HepG2 (cell line): Measurements from ENCODE around the gene B3GALT6. TPM values are rescaled to one million over a fixed set of nuclear protein-coding genes. Genes with fewer than 3 reads are reported as not detected.

Source experiments
- ATAC-seq: fragments of 200-7000 bp; cut with Tn5 transposase; 3 replicates; pipeline ENCODE4 v1.9.1; 2020; ENCODE audit warnings: mild to moderate bottlenecking, moderate library complexity
- BruUV-seq: library from RNA; stranded (reverse); fragments of 400-500 nt; replicated peaks from 2 replicates; lab custom pipeline; 2021; lab: Mats Ljungman, UMichigan
- CTCF ChIA-PET: fragments of 300-600 bp; formaldehyde crosslinking; extraction: SDS; loops from one replicate; lab custom pipeline; 2021; ENCODE audit warnings: low total read pairs, inconsistent platforms, low intra/inter-chr PET ratio; lab: Yijun Ruan, JAX
- POLR2A ChIA-PET: fragments of 350-600 bp; sonication (Branson Sonifier 250); formaldehyde crosslinking; loops from one replicate; lab custom pipeline; 2020; ENCODE audit warnings: antibody characterized with exemption, inconsistent platforms; lab: Yijun Ruan, JAX
- DNase-seq: peaks from one replicate; pipeline ENCODE4 v3.0.0-alpha.2; 2015; ENCODE audit warnings: low spot score
- FAIRE-seq: peaks from 3 replicates; lab custom pipeline; 2011; peaks lifted over from hg19 to GRCh38; lab: Jason Lieb, UNC
- H2AFZ ChIP-seq: one replicate; pipeline ENCODE4 v1.6.1; 2011; ENCODE audit warnings: low read length, inconsistent platforms
- H3K27ac ChIP-seq: fragments of 300-600 bp; 3 replicates; pipeline ENCODE4 v1.8.0; 2011; ENCODE audit warnings: mixed run types, mild to moderate bottlenecking, mixed read lengths, low read length, inconsistent platforms; ENCODE audit not compliant: insufficient read depth; ENCODE audit errors: extremely low read length
- H3K27me3 ChIP-seq, 2 experiments: fragments of 200-600 bp in 1 of 2; 2 replicates in 1 of 2; 3 replicates in 1 of 2; pipeline versions ENCODE4 v1.6.0 to v1.8.0; 2011; ENCODE audit warnings: low read length in 2 of 2, mild to moderate bottlenecking in 2 of 2, moderate library complexity in 2 of 2, inconsistent platforms in 1 of 2; ENCODE audit not compliant: insufficient read depth in 2 of 2, control insufficient read depth in 1 of 2
- H3K36me3 ChIP-seq, 2 experiments: fragments of 200-600 bp in 1 of 2; replicated peaks in 1 of 2; 2 replicates in 1 of 2; 3 replicates in 1 of 2; pipeline versions ENCODE4 v1.5.1 to v1.8.0; 2011; ENCODE audit warnings: low read length in 2 of 2, inconsistent platforms in 1 of 2; ENCODE audit not compliant: insufficient read depth in 2 of 2, control insufficient read depth in 1 of 2
- H3K4me1 ChIP-seq: 2 replicates; pipeline ENCODE4 v1.5.1; 2012; ENCODE audit warnings: low read length, inconsistent platforms; ENCODE audit not compliant: insufficient read depth
- H3K4me2 ChIP-seq: 2 replicates; pipeline ENCODE4 v1.6.0; 2011; ENCODE audit warnings: low read depth, low read length, inconsistent platforms
- H3K4me3 ChIP-seq, 3 experiments: fragments of 200-600 bp in 1 of 3; sonication (generic), shearing (Covaris generic) in 1 of 3; replicated peaks in 1 of 3; 2 replicates each; pipeline ENCODE4 v1.5.1; 2011 to 2016; ENCODE audit warnings: low read length in 3 of 3, inconsistent platforms in 2 of 3, low read depth in 2 of 3, mild to moderate bottlenecking in 2 of 3, control low read depth in 1 of 3, mixed read lengths in 1 of 3; ENCODE audit not compliant: insufficient read depth in 1 of 3
- H3K79me2 ChIP-seq: one replicate; pipeline ENCODE4 v1.6.1; 2011; ENCODE audit warnings: low read length, inconsistent platforms; ENCODE audit not compliant: insufficient read depth
- H3K9ac ChIP-seq: 2 replicates; pipeline ENCODE4 v1.6.0; 2011; ENCODE audit warnings: mild to moderate bottlenecking, low read depth, low read length, inconsistent platforms; ENCODE audit not compliant: insufficient read depth
- H3K9me3 ChIP-seq: 2 replicates; pipeline ENCODE4 v1.5.1; 2012; ENCODE audit warnings: mild to moderate bottlenecking, low read length
- H4K20me1 ChIP-seq: 2 replicates; pipeline ENCODE4 v1.6.0; 2011; ENCODE audit warnings: inconsistent platforms, mild to moderate bottlenecking, low read length, moderate library complexity; ENCODE audit not compliant: insufficient read depth
- ASH2L ChIP-seq: fragments of 300-600, 200-600 bp; sonication (generic); IDR thresholded peaks from 2 replicates; pipeline ENCODE4 v1.7.0; 2017; ENCODE audit warnings: low read depth, mild to moderate bottlenecking, moderate library complexity, mixed read lengths, low read length; ENCODE audit not compliant: insufficient read length
- BCL6 ChIP-seq: IDR thresholded peaks from 2 replicates; pipeline ENCODE4 v1.6.1; 2016; ENCODE audit warnings: missing genetic modification reagents, missing compliant biosample characterization
- FOXO1 ChIP-seq: sonication (generic); formaldehyde crosslinking; IDR thresholded peaks from 2 replicates; pipeline ENCODE4 v1.4.0; 2020; ENCODE audit warnings: missing genetic modification reagents
- JUN ChIP-seq: sonication (generic); formaldehyde crosslinking; IDR thresholded peaks from 2 replicates; pipeline ENCODE4 v1.4.0; 2020; ENCODE audit warnings: mild to moderate bottlenecking, missing genetic modification reagents
- NCOR1 ChIP-seq: fragments of 200-600 bp; sonication (generic); IDR thresholded peaks from 2 replicates; pipeline ENCODE4 v1.7.0; 2017; ENCODE audit warnings: antibody characterized with exemption, low read length, borderline replicate concordance
- PLRG1 ChIP-seq: fragments of 450-650 bp; conservative IDR thresholded peaks from 2 replicates; pipeline ENCODE4 v1.6.1; 2016
- POLR2A ChIP-seq, 2 experiments: IDR thresholded peaks; 2 replicates each; pipeline ENCODE4 v1.6.1; 2011; ENCODE audit warnings: low read depth in 2 of 2, low read length in 2 of 2, mild to moderate bottlenecking in 1 of 2, moderate library complexity in 1 of 2; ENCODE audit not compliant: insufficient read depth in 1 of 2
- SMARCC2 ChIP-seq: fragments of 450-650 bp; IDR thresholded peaks from 2 replicates; pipeline ENCODE4 v1.6.1; 2017; ENCODE audit warnings: antibody characterized with exemption, mild to moderate bottlenecking
- SRSF9 ChIP-seq: fragments of 200-400 bp; formaldehyde crosslinking; IDR thresholded peaks from 2 replicates; pipeline ENCODE4 v1.6.1; 2018; ENCODE audit warnings: borderline replicate concordance, mild to moderate bottlenecking, low read depth, low read length; ENCODE audit not compliant: insufficient read depth, poor library complexity, severe bottlenecking
- ZBTB1 ChIP-seq: sonication (generic); formaldehyde crosslinking; IDR thresholded peaks from 2 replicates; pipeline ENCODE4 v1.4.0; 2020; ENCODE audit warnings: missing genetic modification reagents, borderline replicate concordance
- ZNF546 ChIP-seq: sonication (generic); formaldehyde crosslinking; conservative IDR thresholded peaks from 2 replicates; pipeline ENCODE4 v1.8.1; 2023; ENCODE audit warnings: mild to moderate bottlenecking, missing genetic modification reagents
- ZNF549 ChIP-seq: sonication (generic); formaldehyde crosslinking; IDR thresholded peaks from 2 replicates; pipeline ENCODE4 v1.5.0; 2020; ENCODE audit warnings: missing genetic modification reagents
- ZNF780A ChIP-seq: sonication (generic); formaldehyde crosslinking; IDR thresholded peaks from 2 replicates; pipeline ENCODE4 v1.8.0; 2022; ENCODE audit warnings: mild to moderate bottlenecking, missing genetic modification reagents, moderate library complexity
- WGBS: methylation state at CpG from one replicate; pipeline ENCODE4 v1.1.6; 2017; ENCODE audit warnings: low lambda C conversion rate; 5-methylcytosine and 5-hydroxymethylcytosine counted together
- in situ Hi-C: cut with HindIII; loops from 2 replicates; pipeline ENCODE4 v1.10.0; 2017; ENCODE audit warnings: low pct_unique_long_range_greater_than_20kb; ENCODE audit not compliant: extremely low pct_ligation_motif_present
- intact Hi-C: fragments of 100-400 bp; cut with micrococcal nuclease; formaldehyde crosslinking; loops from one replicate; pipeline ENCODE4 v1.10.0; 2022; ENCODE audit not compliant: unreplicated experiment
- polyA plus RNA-seq, 8 experiments: library from polyadenylated mRNA; depleted of rRNA in 3 of 8; stranded (reverse) in 7 of 8; unstranded in 1 of 8; fragments of >200 nt; fragmentation: Illumina TruSeq in 4 of 8; extraction: Trizol in 4 of 8; gene quantifications; 2 replicates each; pipeline versions ENCODE4 v1.2.1 to v1.2.3, GENCODE V29; 2011 to 2016; ENCODE audit warnings: low read depth in 4 of 8, missing spikeins in 1 of 8, mixed read lengths in 1 of 8; ENCODE audit not compliant: insufficient read depth in 1 of 8
- total RNA-seq, 5 experiments: library from RNA; depleted of rRNA; stranded (reverse); fragments of >200 nt; fragmentation: Illumina TruSeq; extraction: Trizol; gene quantifications; 2 replicates each; pipeline ENCODE4 v1.2.3, GENCODE V29; 2016; ENCODE audit warnings: low read depth in 1 of 5
- TF ChIP-seq, protein P1 (sequence below): sonication (generic); formaldehyde crosslinking; IDR thresholded peaks from 2 replicates; pipeline ENCODE4 v1.4.0; 2020; ENCODE audit warnings: mild to moderate bottlenecking, low read depth, missing genetic modification reagents
- TF ChIP-seq, protein P2 (sequence below): sonication (generic); formaldehyde crosslinking; IDR thresholded peaks from 2 replicates; pipeline ENCODE4 v1.8.0; 2022; ENCODE audit warnings: missing genetic modification reagents, mild to moderate bottlenecking, inconsistent platforms, borderline replicate concordance
- TF ChIP-seq, protein P3 (sequence below): sonication (generic); formaldehyde crosslinking; IDR thresholded peaks from 2 replicates; pipeline ENCODE4 v1.4.0; 2020; ENCODE audit warnings: missing genetic modification reagents, low read depth, mild to moderate bottlenecking, borderline replicate concordance
- TF ChIP-seq, protein P4 (sequence below), 2 experiments: sonication (generic) in 1 of 2; formaldehyde crosslinking in 1 of 2; IDR thresholded peaks; 2 replicates each; pipeline versions ENCODE4 v1.5.1 to v1.6.1; 2011 to 2020; ENCODE audit warnings: borderline replicate concordance in 1 of 2, low read depth in 1 of 2, low read length in 1 of 2, mild to moderate bottlenecking in 1 of 2, missing genetic modification reagents in 1 of 2, moderate library complexity in 1 of 2
- TF ChIP-seq, protein P5 (sequence below): sonication (generic); formaldehyde crosslinking; IDR thresholded peaks from 2 replicates; pipeline ENCODE4 v1.8.0; 2022; ENCODE audit warnings: missing genetic modification reagents, mild to moderate bottlenecking, borderline replicate concordance

Gene B3GALT6
- total and polyA plus RNA-seq, 2 of the 13 experiments (the other 11 are each of a cell fraction or from before 2014, with no cell fraction given) = 3.9 to 14.2 TPM

DNA sequence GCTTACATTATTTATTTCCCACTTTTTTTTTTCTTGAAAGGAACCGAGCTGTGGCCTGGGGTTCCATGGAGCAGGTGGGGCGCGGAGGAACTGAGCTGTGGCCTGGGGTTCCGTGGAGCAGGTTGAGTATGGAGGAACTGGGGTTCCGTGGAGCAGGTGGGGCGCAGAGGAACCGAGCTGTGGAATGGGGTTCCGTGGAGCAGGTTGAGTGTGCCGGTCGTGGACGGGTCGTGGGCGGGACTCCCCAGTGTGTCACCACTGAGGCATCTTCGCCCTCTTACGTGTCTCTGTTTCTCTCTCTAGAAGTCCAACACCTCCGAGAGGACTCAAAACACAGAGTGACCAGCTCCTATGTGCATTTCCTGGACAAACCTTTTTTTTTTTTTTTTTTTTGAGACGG, 47.0 kb downstream of the B3GALT6 start:
- Histone ChIP-seq H3K79me2 (no peaks in the 10 kb centered on the region), H3K4me2 (no peak overlapping the region), H3K9me3 (no peaks in the 10 kb centered on the region), H3K36me3 (no peaks in the 10 kb centered on the region), H2AFZ (no peak overlapping the region), H3K9ac (no peak overlapping the region), H3K27me3 (no peaks in the 10 kb centered on the region), H4K20me1 (no peaks in the 10 kb centered on the region), H3K4me1 (peaks cover 56% of the 10 kb centered on the region), H3K27ac (no peak overlapping the region), H3K4me3 (no peak overlapping the region)
- BruUV-seq = no TSS peak
- ChIA-PET CTCF (no interaction called here), POLR2A (no interaction called here)
- DNase-seq (no peak), ATAC-seq (no peak), FAIRE-seq (no peak)
- WGBS = 89% methylated on average over 17 of the region's 17 CpGs
- intact Hi-C loops = no loop called here
- TF ChIP-seq ASH2L = no peak
- no peak for TF ChIP-seq JUN
- no peak for TF ChIP-seq SRSF9
- TF ChIP-seq, protein P1, sequence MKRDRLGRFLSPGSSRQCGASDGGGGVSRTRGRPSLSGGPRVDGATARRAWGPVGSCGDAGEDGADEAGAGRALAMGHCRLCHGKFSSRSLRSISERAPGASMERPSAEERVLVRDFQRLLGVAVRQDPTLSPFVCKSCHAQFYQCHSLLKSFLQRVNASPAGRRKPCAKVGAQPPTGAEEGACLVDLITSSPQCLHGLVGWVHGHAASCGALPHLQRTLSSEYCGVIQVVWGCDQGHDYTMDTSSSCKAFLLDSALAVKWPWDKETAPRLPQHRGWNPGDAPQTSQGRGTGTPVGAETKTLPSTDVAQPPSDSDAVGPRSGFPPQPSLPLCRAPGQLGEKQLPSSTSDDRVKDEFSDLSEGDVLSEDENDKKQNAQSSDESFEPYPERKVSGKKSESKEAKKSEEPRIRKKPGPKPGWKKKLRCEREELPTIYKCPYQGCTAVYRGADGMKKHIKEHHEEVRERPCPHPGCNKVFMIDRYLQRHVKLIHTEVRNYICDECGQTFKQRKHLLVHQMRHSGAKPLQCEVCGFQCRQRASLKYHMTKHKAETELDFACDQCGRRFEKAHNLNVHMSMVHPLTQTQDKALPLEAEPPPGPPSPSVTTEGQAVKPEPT (CRISPR knock-in tag) = no peak
- no peak for TF ChIP-seq NCOR1
- no peak for TF ChIP-seq ZNF546 (CRISPR knock-in tag)
- TF ChIP-seq ZNF549 (CRISPR knock-in tag) = no peak
- TF ChIP-seq FOXO1 = no peak
- no peak for TF ChIP-seq ZBTB1 (CRISPR knock-in tag)
- TF ChIP-seq, protein P2, sequence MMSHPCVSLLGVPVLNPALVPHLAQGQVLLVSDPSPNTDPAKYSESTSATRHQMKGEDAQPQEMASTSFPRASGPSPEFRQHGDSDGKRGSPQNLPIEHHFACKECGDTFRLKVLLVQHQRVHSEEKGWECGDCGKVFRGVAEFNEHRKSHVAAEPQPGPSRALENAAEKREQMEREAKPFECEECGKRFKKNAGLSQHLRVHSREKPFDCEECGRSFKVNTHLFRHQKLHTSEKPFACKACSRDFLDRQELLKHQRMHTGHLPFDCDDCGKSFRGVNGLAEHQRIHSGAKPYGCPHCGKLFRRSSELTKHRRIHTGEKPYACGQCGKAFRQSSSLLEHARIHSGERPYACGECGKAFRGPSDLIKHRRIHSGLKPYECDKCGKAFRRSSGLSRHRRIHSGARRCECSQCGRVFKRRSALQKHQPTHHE = no peak
- TF ChIP-seq SMARCC2 = no peak
- TF ChIP-seq ZNF780A (CRISPR knock-in tag) = no peak
- TF ChIP-seq, protein P3, sequence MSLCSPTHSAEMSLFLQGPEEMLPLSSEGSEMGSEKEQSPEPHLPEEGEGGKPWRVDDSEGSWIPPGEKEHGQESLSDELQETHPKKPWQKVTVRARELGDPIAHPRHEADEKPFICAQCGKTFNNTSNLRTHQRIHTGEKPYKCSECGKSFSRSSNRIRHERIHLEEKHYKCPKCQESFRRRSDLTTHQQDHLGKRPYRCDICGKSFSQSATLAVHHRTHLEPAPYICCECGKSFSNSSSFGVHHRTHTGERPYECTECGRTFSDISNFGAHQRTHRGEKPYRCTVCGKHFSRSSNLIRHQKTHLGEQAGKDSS = no peak
- TF ChIP-seq BCL6 (CRISPR knock-in tag) = no peak
- no peak for TF ChIP-seq PLRG1
- TF ChIP-seq POLR2A (IDR thresholded peaks at IDR 0.05; ENCODE audit: insufficient read depth in 1 of 2, low read depth in 2 of 2, low read length in 2 of 2) = no peak
- TF ChIP-seq, protein P4, sequence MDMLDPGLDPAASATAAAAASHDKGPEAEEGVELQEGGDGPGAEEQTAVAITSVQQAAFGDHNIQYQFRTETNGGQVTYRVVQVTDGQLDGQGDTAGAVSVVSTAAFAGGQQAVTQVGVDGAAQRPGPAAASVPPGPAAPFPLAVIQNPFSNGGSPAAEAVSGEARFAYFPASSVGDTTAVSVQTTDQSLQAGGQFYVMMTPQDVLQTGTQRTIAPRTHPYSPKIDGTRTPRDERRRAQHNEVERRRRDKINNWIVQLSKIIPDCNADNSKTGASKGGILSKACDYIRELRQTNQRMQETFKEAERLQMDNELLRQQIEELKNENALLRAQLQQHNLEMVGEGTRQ (IDR thresholded peaks at IDR 0.05; ENCODE audit: low read depth, low read length) = no peak
- TF ChIP-seq, protein P4 (CRISPR knock-in tag; IDR thresholded peaks at IDR 0.05; ENCODE audit: borderline replicate concordance) = no peak
- TF ChIP-seq, protein P5, sequence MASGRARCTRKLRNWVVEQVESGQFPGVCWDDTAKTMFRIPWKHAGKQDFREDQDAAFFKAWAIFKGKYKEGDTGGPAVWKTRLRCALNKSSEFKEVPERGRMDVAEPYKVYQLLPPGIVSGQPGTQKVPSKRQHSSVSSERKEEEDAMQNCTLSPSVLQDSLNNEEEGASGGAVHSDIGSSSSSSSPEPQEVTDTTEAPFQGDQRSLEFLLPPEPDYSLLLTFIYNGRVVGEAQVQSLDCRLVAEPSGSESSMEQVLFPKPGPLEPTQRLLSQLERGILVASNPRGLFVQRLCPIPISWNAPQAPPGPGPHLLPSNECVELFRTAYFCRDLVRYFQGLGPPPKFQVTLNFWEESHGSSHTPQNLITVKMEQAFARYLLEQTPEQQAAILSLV (CRISPR knock-in tag) = no peak
- in situ Hi-C loops = no loop called here
